Measurements from ENCODE around the gene ATR.

Gene ATR

GRCh38 chr3:142489572-142490323, 88.8 kb downstream of the ATR start:
- TF ChIP-seq POLR2A (IDR thresholded peaks at IDR 0.05; ENCODE audit: extremely low read depth, insufficient read length) (no peak), MAX (IDR thresholded peaks at IDR 0.05; ENCODE audit: low read depth, low read length) (no peak), CTCF (IDR thresholded peaks at IDR 0.05; ENCODE audit: low read depth, low read length) (no peak), MYC (IDR thresholded peaks at IDR 0.05; ENCODE audit: low read depth, low read length) (no peak)
- no peak for DNase-seq (ENCODE audit: low read depth)
- no peak overlapping the region for H3K4me3 ChIP-seq (ENCODE audit: low read depth, low read length)

- TF ChIP-seq MAX (IDR thresholded peaks at IDR 0.05; ENCODE audit: low read depth, low read length) (no peak), POLR2A (IDR thresholded peaks at IDR 0.05; ENCODE audit: extremely low read depth, insufficient read length) (no peak), CTCF (IDR thresholded peaks at IDR 0.05; ENCODE audit: low read depth, low read length) (no peak), MYC (IDR thresholded peaks at IDR 0.05; ENCODE audit: low read depth, low read length) (no peak)
- DNase-seq (ENCODE audit: low read depth): no peak
- no peak overlapping the region for H3K4me3 ChIP-seq (ENCODE audit: low read depth, low read length)
Measured at GRCh38 chr3:142484912-142485435, 93.6 kb downstream of the ATR start.

GRCh38 chr3:142481196-142481595, 97.3 kb downstream of the ATR start:
- TF ChIP-seq MYC (IDR thresholded peaks at IDR 0.05; ENCODE audit: low read depth, low read length): no peak
- no peak for TF ChIP-seq POLR2A (IDR thresholded peaks at IDR 0.05; ENCODE audit: extremely low read depth, insufficient read length)
- TF ChIP-seq CTCF (IDR thresholded peaks at IDR 0.05; ENCODE audit: low read depth, low read length): no peak
- no peak for TF ChIP-seq MAX (IDR thresholded peaks at IDR 0.05; ENCODE audit: low read depth, low read length)
- no peak overlapping the region for H3K4me3 ChIP-seq (ENCODE audit: low read depth, low read length)
- no peak for DNase-seq (ENCODE audit: low read depth)

GRCh38 chr3:142470826-142471225, 107.7 kb downstream of the ATR start:
- TF ChIP-seq CTCF (IDR thresholded peaks at IDR 0.05; ENCODE audit: low read depth, low read length) (no peak), MYC (IDR thresholded peaks at IDR 0.05; ENCODE audit: low read depth, low read length) (no peak), MAX (IDR thresholded peaks at IDR 0.05; ENCODE audit: low read depth, low read length) (no peak), POLR2A (IDR thresholded peaks at IDR 0.05; ENCODE audit: extremely low read depth, insufficient read length) (no peak)
- no peak for DNase-seq (ENCODE audit: low read depth)
- H3K4me3 ChIP-seq (ENCODE audit: low read depth, low read length): no peak overlapping the region

GRCh38 chr3:142468456-142468855, 110.1 kb downstream of the ATR start:
- H3K4me3 ChIP-seq (ENCODE audit: low read depth, low read length): no peak overlapping the region
- DNase-seq (ENCODE audit: low read depth): no peak
- TF ChIP-seq MAX (IDR thresholded peaks at IDR 0.05; ENCODE audit: low read depth, low read length): no peak
- no peak for TF ChIP-seq MYC (IDR thresholded peaks at IDR 0.05; ENCODE audit: low read depth, low read length)
- no peak for TF ChIP-seq CTCF (IDR thresholded peaks at IDR 0.05; ENCODE audit: low read depth, low read length)
- no peak for TF ChIP-seq POLR2A (IDR thresholded peaks at IDR 0.05; ENCODE audit: extremely low read depth, insufficient read length)
